GM21576 (cell line): ENCODE results near the gene AMER3.
A peak's percentile ranks its signal among the peaks of the same experiment; 100 is the strongest.

Source experiments
- ATAC-seq: cut with Tn5 transposase; IDR thresholded peaks from one replicate; pipeline ENCODE4 v1.9.1; 2021; ENCODE audit warnings: mild to moderate bottlenecking, moderate library complexity; ENCODE audit not compliant: unreplicated experiment

AMER3 gene

DNA sequence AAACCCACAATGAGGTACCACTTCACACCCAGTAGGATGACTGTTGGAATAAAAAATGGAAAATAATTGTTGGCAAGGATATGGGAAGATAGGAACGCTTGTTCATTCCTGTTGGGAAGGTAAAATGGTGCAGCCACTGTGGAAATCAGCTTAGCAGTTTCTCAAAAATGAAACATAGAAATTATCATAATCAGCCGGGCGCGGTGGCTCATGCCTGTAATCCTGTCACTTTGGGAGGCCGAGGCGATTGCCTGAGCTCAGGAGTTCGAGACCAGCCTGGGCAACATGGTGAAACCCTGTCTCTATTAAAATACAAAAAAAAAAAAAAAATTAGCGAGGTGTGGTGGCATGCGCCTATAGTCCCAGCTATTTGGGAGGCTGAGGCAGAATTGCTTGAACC lies 23.4 kb downstream of the AMER3 start:
- no peak for ATAC-seq

DNA sequence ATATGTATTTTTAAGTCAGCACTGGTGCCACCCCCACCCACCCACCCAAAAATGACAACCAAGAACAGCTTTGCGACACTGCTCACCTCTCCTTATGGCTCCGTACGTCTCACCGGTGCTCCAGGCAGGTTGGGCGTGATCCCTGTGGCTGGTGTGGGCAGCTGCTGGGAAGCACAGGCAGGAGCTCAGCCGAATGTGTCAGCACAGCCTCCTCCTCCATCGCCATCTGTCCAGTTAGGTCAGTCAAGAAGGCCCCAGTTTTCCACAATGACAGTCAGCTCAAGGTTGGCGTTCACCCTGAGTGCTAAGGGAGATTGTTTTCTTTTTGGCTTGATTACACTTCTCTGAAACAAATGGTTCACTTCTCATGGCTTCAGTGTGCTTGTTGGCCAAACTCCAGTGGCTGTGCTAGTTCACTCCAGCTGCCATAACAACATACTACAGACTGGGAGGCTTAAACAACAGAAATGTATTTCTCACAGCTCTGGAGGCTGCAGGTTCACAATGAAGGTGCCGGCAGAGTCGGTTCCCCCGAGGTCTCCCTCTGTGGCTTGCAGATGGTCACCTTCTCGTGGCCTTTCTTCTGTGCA lies 30.2 kb downstream of the AMER3 start:
- ATAC-seq, result no peak

DNA sequence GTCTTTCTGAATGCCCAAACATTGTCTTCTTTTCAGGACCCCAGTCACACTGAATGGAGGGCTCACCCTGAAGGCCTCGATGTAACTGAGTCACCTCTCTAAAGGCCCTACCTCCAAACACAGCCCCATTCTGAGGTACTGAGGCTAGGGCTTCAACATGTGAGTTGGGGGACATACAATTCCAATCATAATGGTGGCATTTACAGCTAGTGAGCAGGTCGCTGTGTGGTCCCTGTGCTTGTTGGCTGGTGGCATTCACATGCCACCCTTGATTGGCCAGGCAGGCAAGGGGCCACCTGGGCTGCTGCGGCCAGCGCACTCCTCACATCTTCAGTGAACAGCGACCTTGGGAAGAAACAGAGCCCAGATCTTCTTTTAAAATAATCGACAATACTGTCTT lies 30.7 kb downstream of the AMER3 start:
- ATAC-seq, result no peak

DNA sequence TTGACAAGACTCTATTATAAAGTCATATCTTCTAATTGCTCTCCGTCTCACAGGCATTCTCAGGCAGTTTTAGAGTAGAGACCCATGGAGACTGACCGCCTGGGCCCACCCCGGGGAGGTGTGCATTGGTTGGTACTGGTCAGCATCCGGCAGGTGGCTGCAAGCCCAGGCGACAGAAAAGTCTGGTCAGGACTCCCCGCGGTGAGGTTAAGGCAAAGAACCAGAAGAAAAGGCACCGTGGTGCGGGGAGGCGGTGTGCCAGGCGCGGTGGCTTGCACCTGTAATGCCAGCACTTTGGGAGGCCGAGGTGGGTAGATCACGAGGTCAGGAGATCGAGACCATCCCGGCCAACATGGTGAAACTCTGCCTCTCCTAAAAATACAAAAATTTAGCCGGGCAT lies 32.5 kb downstream of the AMER3 start:
- no peak for ATAC-seq

DNA sequence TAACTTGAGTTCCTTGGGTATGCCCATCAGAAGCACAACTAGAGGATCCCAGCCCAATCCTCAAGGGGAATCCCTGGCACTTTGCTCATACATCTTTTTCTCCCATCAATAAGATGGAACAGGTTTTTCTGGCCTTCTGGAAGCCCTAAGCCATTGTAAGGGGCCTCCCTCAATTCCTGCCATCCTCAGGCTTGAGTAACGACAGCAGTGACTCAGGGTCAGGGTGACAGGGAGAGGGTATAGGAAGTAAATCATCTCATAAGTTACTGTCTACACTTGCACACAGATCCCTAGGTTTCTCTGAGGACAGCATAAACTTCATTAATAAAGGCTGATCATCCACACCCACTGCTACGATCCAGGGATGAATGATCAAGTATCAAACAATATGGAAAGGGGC lies 35.0 kb downstream of the AMER3 start:
- ATAC-seq, result no peak

DNA sequence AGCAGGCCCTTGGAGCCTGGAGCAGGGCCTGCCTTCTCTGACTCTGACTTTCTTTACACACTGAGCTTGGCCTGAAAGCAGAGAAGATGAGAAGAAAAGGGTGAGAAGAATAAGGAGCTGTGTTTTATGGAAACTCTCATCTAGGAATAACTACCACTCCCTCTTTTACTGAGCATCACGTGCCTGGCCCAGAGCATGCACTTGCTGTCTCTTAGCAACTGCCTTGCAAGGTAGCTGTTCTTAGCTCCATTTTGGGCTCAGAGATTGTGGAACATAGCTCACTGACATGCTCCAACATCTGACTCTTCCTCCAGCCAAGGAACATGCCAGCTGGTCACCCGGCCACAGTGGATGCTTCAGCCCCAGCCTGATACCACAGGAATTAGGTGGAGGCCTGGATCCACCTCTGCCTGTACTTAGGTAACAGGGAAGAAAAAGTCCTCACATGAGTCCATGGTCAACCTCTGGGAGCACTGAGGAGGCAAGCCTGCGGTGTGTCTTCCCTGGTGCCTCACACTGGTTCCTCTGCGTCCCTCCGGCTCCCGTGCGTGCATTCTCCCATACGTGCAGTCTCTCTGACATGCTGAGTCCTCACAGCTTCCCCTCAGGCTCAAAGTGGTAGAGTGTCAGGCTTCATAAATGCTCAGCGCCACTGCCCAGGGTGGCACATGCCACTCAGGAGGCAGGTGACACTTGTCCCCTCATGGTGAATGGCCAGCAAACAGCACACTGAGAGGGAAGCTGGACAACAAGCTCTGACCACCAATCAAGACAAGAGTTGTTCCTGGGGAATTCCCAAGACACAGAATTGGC lies 35.7 kb downstream of the AMER3 start:
- ATAC-seq, result no peak

DNA sequence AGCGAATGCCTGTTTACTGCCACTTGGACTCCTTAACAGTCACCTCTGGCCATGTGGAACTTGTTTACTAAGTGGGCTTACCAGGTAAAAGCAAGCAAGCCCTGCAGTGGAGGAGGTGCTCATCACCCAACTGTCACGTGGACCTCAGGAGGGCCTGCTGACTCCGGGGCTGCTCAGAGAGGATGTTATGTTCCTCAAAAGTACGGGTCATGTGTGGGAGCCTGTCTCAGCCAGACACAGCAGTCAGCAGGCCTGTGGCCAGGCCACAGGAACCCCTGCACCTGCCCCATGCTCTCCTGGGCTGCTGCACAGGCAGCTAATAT lies 36.2 kb downstream of the AMER3 start:
- no peak for ATAC-seq

DNA sequence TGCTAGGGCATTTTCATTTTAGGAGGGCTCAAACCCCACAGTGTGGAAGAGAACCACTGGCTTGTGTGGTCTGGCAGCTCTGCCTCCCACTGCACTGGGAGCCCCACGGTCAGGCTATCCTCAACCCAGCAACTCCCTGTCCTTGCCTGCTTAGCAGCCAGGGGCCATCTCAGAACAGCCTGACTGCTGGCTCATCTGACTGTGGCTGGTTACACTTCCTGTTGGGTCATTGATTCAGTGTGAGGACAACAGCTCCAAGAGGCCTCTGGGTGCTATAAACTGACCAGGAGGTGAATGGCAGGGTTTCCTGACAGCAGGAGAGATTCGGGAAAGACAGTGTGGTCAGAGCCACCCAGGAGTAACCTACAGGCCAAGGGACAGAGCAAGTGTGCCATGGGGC lies 40.1 kb downstream of the AMER3 start:
- ATAC-seq, result no peak

DNA sequence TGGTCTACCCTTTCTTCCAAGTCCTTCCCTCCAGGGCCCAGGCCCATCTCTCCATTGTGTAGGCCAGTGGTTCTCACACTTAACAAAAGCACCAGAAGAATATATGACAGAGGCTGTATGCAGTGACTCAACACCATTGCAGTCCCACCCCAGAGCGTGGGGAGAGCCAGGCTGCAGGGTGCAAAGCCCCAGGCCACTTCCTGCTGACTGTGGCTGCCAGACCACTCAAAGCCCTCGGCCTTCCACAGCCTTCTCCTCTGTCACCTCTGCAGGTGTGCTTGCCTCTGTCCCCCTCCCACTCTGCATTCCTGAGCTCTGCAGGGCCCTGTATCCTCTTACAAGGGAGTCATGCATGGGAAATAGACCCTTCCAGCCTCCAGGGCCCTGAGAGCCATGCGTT lies 41.0 kb downstream of the AMER3 start:
- ATAC-seq, result no peak

DNA sequence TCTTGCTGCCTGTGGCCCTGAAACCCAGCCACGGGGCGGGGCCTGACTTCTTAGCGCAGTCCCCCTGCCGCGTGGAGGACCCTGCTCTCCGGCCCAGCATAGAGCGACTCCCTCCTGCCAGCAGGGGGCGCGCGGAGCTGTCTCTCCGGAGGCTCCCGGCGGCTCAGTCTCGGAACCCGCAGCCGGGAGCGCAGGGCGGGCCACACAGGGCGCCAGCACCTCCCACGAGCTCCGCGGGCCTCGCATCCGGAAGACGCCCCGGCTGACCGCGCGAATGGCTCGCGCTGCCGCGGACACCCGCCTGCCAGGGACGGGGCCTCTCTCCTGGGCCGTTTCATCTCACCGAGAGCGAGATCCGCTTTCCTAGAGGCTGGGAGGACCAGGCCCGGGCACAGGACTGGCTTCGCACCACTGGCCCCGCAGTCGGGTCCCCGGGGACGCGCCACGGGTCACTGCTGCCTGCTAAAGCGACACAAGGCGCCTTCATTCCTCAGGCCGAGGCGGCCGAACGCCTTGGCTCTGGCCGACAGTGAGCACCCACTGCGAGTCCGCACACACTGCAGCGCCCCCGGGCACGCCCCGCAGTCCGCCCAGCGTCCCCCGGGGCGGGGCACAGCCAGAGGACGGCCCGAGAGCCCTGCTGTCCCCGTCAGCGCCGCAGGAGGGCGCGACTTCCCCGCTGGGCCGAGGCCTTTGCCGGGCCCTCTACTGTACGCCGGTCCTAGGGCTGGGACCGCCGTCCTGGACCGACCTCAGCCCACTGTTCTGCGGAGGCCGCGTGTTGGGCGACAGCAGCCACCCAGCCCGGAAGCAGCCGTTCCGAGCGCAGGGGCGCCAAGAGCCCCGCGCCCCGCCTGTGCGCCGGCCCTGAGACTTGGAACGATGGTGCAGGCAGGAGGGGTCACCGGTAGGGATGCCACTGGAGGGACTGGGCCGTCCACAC lies 42.4 kb downstream of the AMER3 start:
- ATAC-seq, result peak; percentile 92

DNA sequence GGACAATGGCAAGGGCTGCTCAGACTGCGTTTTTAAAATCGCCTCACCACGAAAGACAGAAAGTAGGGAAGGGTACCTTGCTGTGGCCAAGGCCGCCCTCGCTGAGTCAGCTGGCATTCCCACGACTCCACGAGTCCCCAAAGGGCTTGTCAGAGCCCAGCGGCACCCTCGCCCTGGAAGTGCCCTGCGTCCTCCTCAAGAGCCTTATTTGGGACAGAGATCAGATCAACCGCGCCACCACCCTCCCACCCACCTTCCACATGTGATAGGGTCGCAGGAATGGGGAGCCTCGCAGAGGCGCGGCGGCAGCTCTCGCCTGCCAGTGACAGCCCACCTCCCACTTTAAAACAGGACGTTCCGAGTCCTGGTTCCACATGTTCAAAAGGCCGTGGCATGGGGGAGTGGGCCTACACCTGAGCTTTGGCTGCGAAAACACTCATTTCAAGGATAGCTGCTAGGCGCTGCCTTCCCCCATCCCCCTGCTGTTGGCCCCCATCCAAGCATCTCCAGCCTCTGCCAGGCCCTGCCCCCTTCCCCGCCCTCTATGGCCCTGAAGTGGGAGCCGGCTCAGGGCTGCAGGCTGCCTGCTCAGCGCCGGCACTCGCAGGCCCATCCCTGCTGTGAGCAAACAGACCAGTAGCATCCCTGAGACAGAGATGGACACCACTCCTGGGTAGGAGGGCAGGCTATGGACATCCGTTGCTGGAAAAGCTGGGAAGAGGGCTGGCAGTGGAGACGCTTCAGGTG lies 43.3 kb downstream of the AMER3 start:
- no peak for ATAC-seq

DNA sequence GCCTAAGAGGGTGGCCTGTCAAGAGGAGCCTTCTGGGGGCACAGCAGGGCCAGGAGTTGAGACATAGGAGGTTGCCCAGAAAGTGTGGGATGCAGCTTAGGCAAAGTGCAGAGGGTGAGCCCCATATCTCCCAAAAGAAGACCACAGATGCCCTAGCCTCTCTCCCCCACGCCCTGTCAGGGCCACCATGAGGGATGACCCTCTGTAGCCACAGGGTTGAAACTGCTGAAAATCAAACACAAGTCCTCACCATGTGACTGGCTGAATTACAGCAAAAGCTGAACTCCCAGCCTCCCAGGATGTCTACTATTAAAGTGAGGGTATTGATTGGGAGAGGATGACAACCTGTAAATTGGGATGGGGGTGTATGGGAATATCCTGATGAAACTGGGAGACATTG lies 44.0 kb downstream of the AMER3 start:
- ATAC-seq, result no peak

DNA sequence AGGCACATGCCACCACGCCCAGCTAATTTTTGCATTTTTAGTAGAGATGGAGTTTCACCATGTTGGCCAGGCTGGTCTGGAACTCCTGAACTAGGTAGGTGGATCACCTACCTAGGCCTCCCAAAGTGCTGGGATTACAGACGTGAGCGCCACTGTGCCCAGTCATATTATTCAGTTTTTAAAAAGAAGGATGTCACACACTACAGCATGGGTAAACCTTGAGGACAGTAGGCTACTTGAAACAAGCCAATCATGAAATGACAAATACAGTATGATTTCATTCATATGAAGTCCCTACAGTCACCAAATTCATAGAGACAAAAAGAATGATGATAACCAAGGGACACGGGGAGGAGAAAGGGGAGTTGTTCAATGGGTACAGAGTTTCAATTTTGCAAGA lies 50.3 kb downstream of the AMER3 start:
- ATAC-seq, result no peak

DNA sequence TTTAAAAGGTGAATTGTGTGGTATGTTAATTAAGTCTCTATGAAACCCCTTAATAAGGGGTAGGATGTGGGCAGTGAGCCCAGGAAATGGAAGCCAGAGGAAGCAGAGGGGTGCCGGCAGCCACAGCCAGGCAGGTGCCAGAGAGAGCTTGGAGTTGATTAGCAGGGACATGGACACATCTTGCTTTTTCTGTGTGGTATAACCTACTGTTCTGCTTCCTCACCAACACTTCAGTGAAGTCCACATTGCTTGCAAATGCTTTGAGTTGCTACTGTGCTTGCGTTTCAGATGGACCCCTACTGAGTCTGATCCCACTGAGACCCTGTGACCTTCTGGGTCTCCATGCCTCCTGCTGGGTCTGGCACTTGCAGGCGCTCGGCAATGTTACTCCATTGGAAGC lies 51.0 kb downstream of the AMER3 start:
- ATAC-seq, result no peak

DNA sequence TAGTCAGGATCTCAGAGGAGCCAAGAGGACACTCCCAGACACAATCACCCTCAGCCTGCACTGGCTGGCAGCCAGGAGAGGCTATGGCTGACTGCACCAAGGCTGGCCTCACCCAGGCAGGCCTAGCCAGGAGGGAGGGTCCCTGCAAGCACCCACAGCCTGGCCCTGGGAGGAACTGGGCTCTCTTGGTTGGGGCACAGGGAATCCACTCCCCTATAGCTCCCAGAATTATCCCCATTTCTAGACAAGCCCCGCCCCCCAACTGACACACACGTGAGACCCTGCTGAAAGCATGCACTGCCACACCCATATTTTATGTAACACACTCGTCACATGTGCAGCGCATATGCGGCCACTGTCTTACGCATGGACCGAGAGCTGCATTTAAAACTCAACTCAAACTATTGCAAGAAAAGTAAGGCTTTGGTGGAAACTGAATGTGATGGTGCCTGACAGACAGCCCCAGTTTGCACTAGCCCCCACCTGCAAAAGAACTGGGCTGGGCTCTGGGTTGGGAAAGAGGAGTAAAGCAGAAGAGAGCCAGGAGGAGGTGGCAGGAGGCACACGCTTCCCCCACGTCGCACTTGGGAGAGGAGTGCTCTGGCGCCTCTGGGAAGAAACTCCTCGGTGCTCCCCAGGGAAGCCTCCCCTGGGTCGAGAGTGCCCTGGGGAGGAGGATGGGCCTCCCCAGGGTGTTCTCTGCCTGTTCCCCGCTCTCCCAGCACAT lies 52.5 kb downstream of the AMER3 start:
- ATAC-seq, result no peak

DNA sequence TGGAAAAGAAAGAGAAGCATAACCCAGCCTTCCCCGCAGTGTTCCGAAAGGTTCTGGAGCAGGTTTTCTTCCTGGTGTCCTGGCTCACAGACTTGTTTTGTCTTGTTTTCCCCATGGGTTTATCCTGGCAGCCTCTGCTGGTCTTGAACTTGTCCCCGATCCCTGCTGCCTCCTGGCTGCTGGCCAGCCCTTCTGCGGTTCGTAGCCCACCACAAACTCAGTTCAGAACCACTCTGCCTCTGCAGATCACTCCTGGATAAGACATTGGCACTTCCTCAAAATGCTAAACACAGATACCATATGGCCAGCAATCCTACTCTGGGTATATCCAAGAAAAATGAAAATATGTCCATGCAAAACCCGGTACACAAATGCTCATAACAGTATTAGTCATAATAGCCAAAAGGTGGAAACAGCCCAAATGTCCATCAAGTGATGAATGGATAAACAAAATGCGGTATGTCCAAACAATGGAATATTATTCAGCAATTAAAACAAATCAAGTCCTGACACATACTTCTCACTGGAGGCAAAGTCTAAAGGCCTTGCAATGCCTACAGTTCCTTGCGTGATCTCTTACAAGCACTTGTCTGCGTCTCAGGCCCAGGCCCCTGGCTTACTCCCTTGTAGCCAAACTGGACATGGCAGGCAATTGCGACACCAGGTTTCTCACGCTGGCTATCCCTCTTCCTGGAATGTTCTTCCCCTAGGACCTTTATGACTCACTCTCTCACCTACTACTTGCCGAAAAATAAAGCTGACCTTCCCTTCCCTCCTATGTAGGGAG lies 53.3 kb downstream of the AMER3 start:
- ATAC-seq, result no peak

DNA sequence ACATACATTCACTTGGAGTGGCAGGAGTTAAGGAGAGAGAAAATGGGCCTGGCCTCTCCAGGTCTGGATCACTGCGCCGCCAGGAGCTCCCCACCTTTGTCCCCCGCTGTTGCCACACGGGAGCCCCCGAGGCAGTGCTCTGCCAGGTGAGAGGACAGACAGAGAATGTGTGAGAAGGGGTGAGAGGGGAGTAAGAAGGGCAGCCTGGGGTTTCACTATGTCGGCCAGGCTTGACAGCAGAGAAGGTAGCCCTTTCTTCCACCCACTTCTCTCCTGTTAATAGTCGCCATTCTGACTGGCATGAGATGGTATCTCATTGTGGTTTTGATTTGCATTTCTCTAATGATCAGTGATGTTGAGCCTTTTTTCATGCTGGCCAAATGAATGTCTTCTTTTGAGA lies 55.1 kb downstream of the AMER3 start:
- ATAC-seq, result no peak

DNA sequence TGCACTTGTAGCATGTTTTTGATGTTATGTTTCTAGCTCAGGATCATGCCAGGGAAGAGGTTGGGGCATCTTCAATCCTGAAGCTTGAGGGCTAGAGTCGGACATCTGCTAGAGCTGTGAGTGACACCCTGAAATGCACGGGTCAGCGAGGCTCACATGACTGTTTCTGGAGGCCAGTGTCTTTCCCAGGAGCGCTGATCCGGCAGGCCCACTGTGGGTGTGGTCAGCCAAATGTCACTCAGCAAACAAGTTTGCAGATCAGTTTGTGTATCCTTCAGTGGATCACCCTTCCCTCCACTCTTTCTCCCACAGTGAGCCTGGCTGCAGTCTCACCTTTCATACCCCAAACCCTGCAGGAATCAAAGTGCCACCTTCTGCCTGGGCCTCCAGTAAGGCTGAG lies 58.4 kb downstream of the AMER3 start:
- ATAC-seq, result no peak

DNA sequence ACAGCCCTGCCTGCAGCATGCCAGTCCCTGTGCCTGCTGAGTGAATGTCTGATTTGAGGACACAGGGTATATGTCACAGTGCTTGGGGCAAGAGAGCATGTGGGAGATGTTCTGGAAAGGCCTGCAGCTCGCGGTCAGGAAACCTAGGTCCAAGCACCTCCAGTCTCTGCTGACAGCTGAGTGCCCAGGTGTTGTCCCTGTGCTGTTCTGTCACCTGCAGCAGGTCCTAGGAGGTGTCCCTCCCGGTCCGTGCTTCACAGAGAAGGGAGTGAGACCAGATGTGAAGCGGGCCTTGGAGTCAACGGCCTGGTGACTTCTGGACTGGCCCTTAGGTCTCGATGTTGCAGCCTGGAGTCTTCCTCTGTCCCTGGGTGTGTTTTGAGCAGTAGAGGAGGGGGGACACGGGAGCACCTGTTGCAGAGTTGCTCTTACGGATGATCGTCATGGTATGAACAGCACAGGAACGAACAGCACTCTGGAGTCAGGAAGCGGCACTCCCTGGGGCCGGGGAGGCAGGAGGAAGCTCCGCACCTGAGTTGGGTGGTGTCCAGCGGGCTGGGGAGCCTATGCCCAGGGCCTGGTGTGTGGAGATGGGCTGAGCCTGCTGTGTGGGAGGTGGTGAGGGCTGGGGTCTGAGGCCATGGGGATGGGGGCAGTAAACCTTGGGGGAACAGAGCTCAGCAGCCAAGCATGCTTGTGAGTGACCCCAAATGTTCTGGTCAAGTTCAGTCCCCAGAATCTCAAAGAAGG lies 59.8 kb downstream of the AMER3 start:
- ATAC-seq, result no peak
